Left lung (tissue), 10 donors: Measurements from ENCODE around the gene VPS4A. TPM values are rescaled to one million over a fixed set of nuclear protein-coding genes. Genes with fewer than 3 reads are reported as not detected.
A peak's percentile ranks its signal among the peaks of the same experiment; 100 is the strongest.
"Not testable (repeated sequence)": the region's sequence is repeated elsewhere in the genome, so short reads cannot be mapped to it uniquely, and the experiment has no call there.

Experiments used
- ATAC-seq: fragments of 200-7000 bp; cut with Tn5 transposase; one replicate; pipeline ENCODE4 v1.9.1; 2020; ENCODE audit warnings: moderate library complexity
- DNase-seq, 4 donors: peaks; one replicate each; pipeline ENCODE4 v3.0.0-alpha.2; 2013 to 2020
- H3K27ac ChIP-seq, 2 donors: fragments of 200-600 bp; sonication (generic) in 1 of 2; one replicate each; pipeline versions ENCODE4 v1.5.0 to v1.8.0; 2020 to 2021
- H3K27me3 ChIP-seq, 2 donors: fragments of 200-600 bp; sonication (generic) in 1 of 2; one replicate each; pipeline versions ENCODE4 v1.5.0 to v1.8.0; 2020 to 2021
- H3K36me3 ChIP-seq, 2 donors: fragments of 200-600 bp; sonication (generic) in 1 of 2; one replicate each; pipeline versions ENCODE4 v1.5.0 to v1.8.0; 2020 to 2021
- H3K4me1 ChIP-seq, 2 donors: fragments of 200-600 bp; one replicate each; pipeline ENCODE4 v1.8.0; 2021
- H3K4me3 ChIP-seq, 2 donors: fragments of 200-600 bp; sonication (generic) in 1 of 2; one replicate each; pipeline versions ENCODE4 v1.5.0 to v1.8.0; 2020 to 2021; ENCODE audit warnings: mild to moderate bottlenecking in 1 of 2
- H3K9me3 ChIP-seq, 2 donors: fragments of 200-600 bp; sonication (generic) in 1 of 2; one replicate each; pipeline versions ENCODE4 v1.5.0 to v1.8.0; 2020 to 2021
- CTCF ChIP-seq, 2 donors: fragments of 200-600 bp; sonication (generic) in 1 of 2; IDR thresholded peaks; one replicate each; pipeline versions ENCODE4 v1.5.0 to v1.8.0; 2021; ENCODE audit warnings: antibody characterized with exemption in 2 of 2
- intact Hi-C, 2 donors: fragments of 100-400 bp; cut with DNase I; formaldehyde crosslinking; loops; one replicate each; pipeline versions ENCODE4 v1.11.2 to v1.14.2; 2022
- polyA plus RNA-seq, 6 donors: library from polyadenylated mRNA; unstranded; fragments of 120-200 nt; gene quantifications; one replicate each; pipeline ENCODE4 v1.2.1, GENCODE V29; 2013; ENCODE audit not compliant: insufficient read length in 6 of 6
- total RNA-seq, 2 donors: library from RNA; stranded (reverse); fragmentation: NEBNext Ultra II Directional; extraction: Animal tissue kit (Norgen Biotek cat#: 25700); gene quantifications; one replicate each; pipeline ENCODE4 v1.2.1, GENCODE V29; 2021
- donor health status: DM: no; HTN: yes; CAD: no.
- donor health status: DM: no; HTN: no; CAD: no.

The VPS4A gene
- total and polyA plus RNA-seq, 8 donors: 20.6 to 54.9 (median 45.8) TPM

DNA sequence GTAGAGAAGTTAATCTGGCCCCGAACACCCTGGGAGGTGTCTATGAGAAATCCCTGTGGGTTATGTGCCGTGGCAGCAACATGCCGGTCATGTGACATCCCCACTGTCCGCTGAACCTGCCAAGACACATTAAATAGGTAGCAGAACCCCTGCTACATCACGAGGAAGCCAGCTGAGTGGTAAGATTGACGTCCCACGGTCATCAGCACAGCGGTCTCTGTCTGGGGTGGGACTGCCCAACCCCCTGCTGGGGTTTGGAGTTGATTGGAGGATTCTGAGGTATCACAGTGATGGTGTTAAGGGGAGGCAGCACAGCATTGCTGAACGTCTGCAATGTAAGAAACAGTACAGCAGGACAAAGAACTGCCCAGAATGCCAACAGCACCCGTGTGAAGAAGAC, 38.4 kb downstream of the VPS4A start:
- Histone ChIP-seq H3K36me3 (peaks cover 0 to 43% of the 10 kb centered on the region in 2 donors), H3K27ac (no peak overlapping the region), H3K4me3 (no peak overlapping the region), H3K27me3 (no peaks in the 10 kb centered on the region), H3K9me3 (no peaks in the 10 kb centered on the region), H3K4me1 (peaks cover 0 to 9% of the 10 kb centered on the region in 2 donors)
- intact Hi-C loops: no loop called here
- no peak for TF ChIP-seq CTCF (IDR thresholded peaks at IDR 0.05)
- ATAC-seq (no peak), DNase-seq (no peak)

DNA sequence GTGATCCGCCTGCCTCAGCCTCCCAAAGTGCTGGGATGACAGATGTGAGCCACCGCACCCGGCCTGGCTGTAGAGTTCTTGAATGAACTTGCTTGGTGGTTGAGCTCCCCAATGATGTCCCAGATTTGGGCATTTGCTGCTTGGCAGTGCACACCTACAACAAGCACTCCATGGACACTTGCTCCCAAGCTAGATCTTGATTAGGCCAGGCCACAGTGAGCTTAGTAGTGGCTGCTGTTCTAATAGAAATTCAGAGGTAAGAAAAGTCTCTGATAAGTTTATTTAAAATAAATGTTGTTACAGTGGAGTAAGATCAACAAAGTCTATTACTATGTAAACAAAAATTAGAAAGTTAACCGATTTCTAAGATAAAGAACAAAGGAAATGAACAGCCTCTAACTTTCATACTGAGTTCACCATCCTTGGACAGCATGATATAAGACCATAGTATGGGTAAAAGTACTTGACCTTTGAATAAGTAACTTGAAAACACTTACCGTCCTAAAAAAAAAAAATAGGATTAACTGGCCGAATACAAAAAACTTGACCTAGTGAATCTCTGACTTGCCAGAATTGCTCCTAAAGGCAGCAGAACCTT, 39.5 kb downstream of the VPS4A start:
- no peaks in the 10 kb centered on the region for H3K9me3 ChIP-seq
- peaks cover 0 to 34% of the 10 kb centered on the region in 2 donors for H3K36me3 ChIP-seq
- no peak for DNase-seq
- intact Hi-C loops: no loop called here
- TF ChIP-seq CTCF (IDR thresholded peaks at IDR 0.05): no peak
- H3K27ac ChIP-seq: peak overlapping the region in 1 of 2 donors; percentile 17
- H3K27me3 ChIP-seq: no peaks in the 10 kb centered on the region
- ATAC-seq: peak; percentile 79
- H3K4me1 ChIP-seq: peaks cover 0 to 9% of the 10 kb centered on the region in 2 donors
- H3K4me3 ChIP-seq: no peak overlapping the region

DNA sequence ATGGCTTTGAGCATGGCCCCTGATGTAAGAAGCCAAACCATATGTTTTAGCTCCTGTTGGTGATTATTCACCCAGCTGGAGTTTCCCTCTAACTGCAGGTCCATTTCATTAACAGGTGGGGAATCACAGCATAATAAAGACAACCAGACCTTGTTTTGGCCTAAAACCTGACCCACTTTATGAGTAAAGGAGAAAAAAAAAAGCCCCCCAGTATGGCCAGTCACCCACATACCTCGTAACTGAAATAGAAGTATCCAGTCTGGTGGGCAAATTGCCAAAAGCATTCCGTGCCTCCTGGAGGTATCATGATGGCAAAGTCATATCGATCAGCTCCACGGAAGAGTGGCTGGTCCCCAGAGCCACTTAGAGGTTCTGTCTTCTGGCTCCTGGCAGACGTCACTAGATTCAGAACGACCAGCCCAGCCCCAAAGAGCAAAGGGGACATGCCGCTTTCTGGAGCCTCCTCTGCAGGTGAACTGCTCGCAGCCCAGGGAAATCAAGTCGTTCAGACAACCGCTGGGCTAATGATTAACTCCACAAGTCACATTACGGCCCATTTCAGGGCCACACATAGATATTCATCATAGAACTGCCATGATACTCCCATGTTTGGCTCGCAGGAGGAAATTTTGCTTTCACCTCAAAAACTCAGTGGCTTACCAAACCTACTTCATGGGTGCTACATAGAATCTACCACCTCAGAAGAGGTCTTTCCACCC, 40.3 kb downstream of the VPS4A start, which contains the start of gene TMED6:
Gene TMED6, minus strand, starts transcription at position 478 of the 719 bp plus-strand sequence. Its CDS starts 33 bp downstream, at position 445.
- H3K4me3 ChIP-seq: no peak within 1 kb of the TSS
- intact Hi-C loops: no loop called here
- TF ChIP-seq CTCF (IDR thresholded peaks at IDR 0.05): no peak
- no peaks in the 10 kb centered on the region for H3K27me3 ChIP-seq
- peaks cover 0 to 34% of the 10 kb centered on the region in 2 donors for H3K36me3 ChIP-seq
- H3K4me1 ChIP-seq: peaks cover 0 to 1% of the 10 kb centered on the region in 2 donors
- DNase-seq (no peak), ATAC-seq (peak; percentile 76)
- peak within 1 kb of the TSS in 1 of 2 donors; percentile 17 for H3K27ac ChIP-seq
- H3K9me3 ChIP-seq: no peaks in the 10 kb centered on the region

DNA sequence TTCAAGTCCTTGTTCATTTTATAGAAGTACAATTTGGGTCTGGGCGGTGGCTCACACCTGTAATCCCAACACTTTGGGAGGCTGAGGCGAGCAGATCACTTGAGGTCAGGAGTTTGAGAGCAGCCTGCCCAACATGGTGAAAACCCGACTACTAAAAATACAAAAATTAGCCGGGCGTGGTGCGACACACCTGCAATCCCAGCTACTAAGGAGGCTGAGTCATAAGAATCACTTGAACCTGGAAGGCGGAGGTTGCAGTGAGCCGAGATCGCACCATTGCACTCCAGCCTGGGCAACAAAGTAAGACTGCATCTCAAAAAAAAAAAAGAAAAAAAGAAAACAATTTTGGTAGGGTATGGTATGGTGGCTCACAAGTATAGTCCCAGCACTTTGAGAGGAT, 48.9 kb downstream of the VPS4A start:
- peak; percentile 9 for ATAC-seq
- H3K27me3 ChIP-seq, H3K9me3 ChIP-seq, DNase-seq, H3K4me1 ChIP-seq, H3K27ac ChIP-seq, intact Hi-C loops, H3K4me3 ChIP-seq: not testable (repeated sequence)
- peaks cover 0 to 23% of the 10 kb centered on the region in 2 donors for H3K36me3 ChIP-seq

GRCh38 chr16:69363281-69363717, 52.1 kb downstream of the VPS4A start:
- Histone ChIP-seq H3K4me1 (no peaks in the 10 kb centered on the region), H3K4me3 (no peak overlapping the region), H3K9me3 (no peaks in the 10 kb centered on the region), H3K27ac (no peak overlapping the region), H3K36me3 (peaks cover 0 to 55% of the 10 kb centered on the region in 2 donors), H3K27me3 (no peaks in the 10 kb centered on the region)
- DNase-seq (peak in 1 of 4 donors; percentile 82), ATAC-seq (peak; percentile 94)
- intact Hi-C loops: no loop called here
- TF ChIP-seq CTCF (IDR thresholded peaks at IDR 0.05): no peak
